ENCODE measurements around the gene TSPAN9.

TSPAN9 gene

DNA sequence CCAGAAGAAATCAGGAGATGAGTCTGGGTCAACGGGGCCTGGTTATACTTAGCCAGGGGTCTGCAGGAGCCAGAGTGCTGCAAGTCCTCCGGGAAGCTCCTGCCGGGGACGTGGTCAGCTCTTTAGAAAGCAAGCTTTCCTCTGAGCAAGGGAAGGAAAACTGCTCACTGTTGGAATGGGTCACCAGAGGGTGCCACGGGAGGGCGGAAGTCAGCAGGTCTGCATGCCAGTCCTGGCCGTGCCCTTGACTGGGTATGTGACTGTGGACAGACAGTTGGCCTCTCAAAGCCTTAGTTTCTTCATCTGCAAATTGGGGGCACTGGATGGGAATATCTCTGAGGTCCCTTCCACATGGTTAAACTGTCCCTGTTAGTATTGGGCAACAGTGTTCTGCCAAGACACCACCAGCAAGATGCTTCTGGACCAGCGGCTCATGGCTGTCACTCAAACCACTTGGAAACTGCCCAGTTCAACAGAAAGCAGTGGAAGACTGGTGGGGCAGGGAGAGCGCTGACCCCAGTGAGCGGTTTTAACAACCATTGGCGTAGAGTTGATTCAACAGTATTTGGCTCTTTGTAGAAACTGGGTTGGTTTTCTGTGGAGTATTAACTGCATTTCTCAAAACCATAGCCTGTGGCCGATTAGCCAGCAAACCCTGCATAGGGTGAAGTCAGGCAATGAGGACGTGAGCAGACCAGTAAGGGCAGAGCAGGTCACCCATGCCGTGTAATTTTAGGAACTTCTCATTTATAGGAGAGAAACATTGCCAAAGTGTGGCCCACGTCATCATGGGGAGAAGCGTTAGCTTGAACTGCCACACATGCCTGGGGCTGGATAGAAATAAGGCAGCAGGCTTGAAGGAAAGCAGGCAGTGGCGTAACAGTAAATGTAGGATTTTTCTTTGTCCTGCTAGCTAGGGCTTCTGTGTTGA lies 249.9 kb downstream of the TSPAN9 start:
- DNase-seq, result no peak

GRCh38 chr12:3328081-3328480 lies 250.9 kb downstream of the TSPAN9 start:
- DNase-seq, result no peak

DNA sequence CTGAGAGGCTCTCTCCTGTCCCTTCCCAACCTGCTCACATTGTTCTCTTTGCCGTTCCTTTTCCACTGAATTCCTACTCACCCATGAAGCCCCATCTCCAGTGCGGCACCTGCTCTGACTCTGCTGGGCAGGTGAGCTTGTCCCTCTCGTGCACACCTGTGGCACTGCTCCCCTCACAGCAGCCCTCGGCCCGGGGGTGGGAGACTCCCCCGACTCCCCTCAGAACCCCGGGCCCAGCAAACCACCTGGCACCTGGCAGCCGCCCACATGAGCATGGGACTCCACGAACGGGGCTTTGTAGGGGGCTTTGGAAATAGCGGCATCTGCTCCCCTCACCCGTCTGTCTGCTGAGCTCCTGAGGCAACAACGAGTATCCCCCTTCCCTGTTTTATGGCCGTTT lies 251.4 kb downstream of the TSPAN9 start:
- no peak for DNase-seq

DNA sequence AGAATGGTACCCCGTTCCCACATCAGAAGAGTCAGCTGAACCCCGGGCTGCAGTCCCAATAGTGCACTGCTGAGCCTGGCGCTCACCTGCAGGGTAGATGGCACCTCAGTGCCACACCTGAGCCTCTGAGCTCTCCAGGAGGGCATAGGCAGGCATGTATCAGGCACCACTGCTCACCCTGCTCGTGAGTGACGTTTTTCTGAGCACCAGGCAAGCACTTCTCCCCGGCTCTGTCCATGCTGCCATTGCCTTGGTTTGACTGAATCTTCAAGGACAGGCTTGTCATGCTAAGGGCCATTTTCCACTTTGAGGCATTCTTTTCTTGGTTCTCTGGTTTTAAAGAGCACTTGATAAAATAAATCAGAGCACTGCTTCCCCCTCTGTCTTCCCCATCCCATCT lies 252.2 kb downstream of the TSPAN9 start:
- DNase-seq, result no peak

DNA sequence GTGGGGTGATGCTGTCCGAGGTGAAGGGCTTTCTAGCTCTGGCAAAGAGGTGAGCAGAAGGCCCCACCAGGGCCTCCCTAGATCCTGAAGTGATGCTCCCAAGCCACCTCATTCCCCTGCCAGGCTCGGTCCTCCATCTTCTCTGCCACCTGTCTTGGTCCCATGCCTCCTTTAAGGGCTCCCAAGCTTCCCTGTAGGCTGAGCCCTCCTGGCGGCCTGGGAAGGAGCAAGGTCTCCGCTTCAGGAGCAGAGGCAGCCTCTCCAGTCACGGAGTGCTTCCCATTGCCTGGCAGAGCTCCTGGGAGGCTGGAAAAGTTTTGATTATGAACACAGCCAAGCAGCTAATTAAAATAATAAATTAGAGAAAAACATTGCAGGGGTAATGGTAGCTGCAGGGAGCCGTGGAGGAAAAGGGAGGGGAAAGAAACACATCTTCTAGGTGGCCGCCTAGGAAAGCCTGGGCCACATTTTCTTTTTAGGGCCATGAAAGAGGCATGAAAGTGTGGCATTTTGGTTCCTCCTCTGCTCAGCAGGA lies 253.9 kb downstream of the TSPAN9 start:
- no peak for DNase-seq

- no peak for DNase-seq
Measured at GRCh38 chr12:3332188-3332587, 255.0 kb downstream of the TSPAN9 start.

DNA sequence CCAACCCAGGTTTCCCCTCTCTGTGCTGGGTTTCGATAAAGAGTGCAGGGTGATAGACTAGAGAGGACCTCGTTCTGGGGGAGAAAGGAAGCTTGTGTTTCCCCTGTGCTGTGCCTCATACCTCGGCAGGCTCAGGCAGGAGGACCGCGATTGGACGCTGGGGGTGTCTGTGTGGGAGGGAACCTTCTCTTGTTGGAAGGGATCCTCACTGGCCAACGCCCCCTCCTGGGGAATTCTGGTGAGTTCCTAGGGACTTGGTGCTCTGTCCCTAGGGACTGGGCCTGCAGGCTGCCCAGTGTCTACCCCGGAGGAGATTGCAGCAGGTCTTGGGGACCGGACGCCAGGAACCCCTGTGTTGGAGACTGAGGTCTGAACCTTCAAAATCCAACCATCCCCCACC lies 256.4 kb downstream of the TSPAN9 start:
- DNase-seq, result no peak

DNA sequence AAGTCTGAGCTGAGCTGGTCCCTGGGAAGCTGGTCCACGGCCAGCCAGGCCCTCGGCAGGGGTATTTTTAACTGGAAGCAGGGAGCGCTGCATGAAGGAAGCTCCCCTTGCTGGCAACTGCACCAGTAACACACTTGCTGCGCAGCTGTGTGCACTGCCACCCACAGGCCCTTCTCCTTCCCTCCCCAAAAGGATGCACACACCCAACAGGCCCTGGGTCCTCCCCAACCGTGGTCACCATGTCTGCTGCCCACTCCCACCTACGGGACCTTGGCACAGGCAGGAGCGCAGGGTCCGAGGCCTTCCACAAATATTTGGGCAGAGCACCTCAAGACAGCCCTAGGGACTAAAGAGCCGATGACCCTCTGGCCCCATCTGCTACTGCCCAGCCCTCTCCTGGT lies 256.8 kb downstream of the TSPAN9 start:
- DNase-seq, result no peak

DNA sequence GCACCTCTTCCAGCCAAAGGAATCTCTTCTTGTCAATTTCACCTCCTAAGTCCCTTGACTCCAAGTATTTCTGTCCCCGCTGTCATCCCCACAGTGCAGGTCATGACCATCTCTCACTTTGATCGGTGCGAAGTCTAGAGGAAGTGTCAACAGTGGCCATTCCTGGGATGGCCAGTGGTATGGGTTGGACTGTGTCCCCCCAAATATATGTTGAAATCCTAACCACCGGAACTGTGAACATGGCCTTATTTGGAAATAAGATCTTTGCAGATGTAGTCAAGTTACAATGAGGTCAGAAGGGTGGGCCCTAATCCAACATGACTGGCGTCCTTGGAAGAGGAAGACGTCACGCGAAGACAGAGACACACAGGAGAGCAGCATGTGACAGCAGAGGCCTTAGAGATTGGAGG lies 257.9 kb downstream of the TSPAN9 start:
- no peak for DNase-seq

All from NCI-H510A treated with DMSO at 0.1 percent for 48 hours (cell line).